Activated B cell treated with CpG ODN at 0.5 μM for 24 hours (primary cell): ENCODE measurements around the gene GABBR2. TPM values are rescaled to one million over a fixed set of nuclear protein-coding genes. Genes with fewer than 3 reads are reported as not detected.

Experiments
- ATAC-seq: fragments of 200-7000 bp; cut with Tn5 transposase; one replicate; pipeline ENCODE4 v1.10.0; 2021; ENCODE audit warnings: low read depth, mild to moderate bottlenecking, moderate library complexity
- CTCF ChIA-PET: fragments of 350-600 bp; sonication (Branson Sonifier 250); formaldehyde crosslinking; loops from one replicate; lab custom pipeline; 2021; ENCODE audit warnings: antibody characterized with exemption; lab: Charles Lee
- POLR2A ChIA-PET: fragments of 350-600 bp; sonication (Branson Sonifier 250); formaldehyde crosslinking; loops from one replicate; lab custom pipeline; 2021; ENCODE audit warnings: antibody characterized with exemption; lab: Charles Lee
- DNase-seq: peaks from one replicate; pipeline ENCODE4 v3.0.0; 2022
- H3K27ac Mint-ChIP-seq: one replicate; pipeline ENCODE4 v1.8.0; 2020; ENCODE audit warnings: mixed read lengths
- H3K27me3 Mint-ChIP-seq: one replicate; pipeline ENCODE4 v1.8.0; 2021; ENCODE audit warnings: mixed read lengths
- H3K36me3 Mint-ChIP-seq: one replicate; pipeline ENCODE4 v1.8.0; 2021; ENCODE audit warnings: low read depth, mixed read lengths
- H3K4me1 Mint-ChIP-seq: one replicate; pipeline ENCODE4 v1.8.0; 2021; ENCODE audit warnings: mixed read lengths
- H3K4me3 Mint-ChIP-seq: one replicate; pipeline ENCODE4 v1.8.0; 2020; ENCODE audit warnings: mild to moderate bottlenecking, mixed read lengths
- H3K9me3 Mint-ChIP-seq: one replicate; pipeline ENCODE4 v1.8.0; 2020; ENCODE audit warnings: mixed read lengths
- intact Hi-C: fragments of 100-400 bp; cut with micrococcal nuclease; formaldehyde crosslinking; loops from one replicate; pipeline ENCODE4 v1.15.1; 2024
- total RNA-seq: library from RNA; stranded (reverse); gene quantifications from 2 replicates; pipeline ENCODE4 v1.2.3, GENCODE V29; 2022
- TF ChIP-seq, protein P1 (sequence below): fragments of 200-600 bp; IDR thresholded peaks from one replicate; pipeline ENCODE4 v1.8.0; 2022; ENCODE audit warnings: antibody characterized with exemption, mild to moderate bottlenecking

Gene GABBR2
- total RNA-seq, 1 donor from 2014 or later, result not detected

- intact Hi-C loops, result no loop called here
- peaks cover 2% of the 10 kb centered on the region for H3K36me3 Mint-ChIP-seq
- H3K4me1 Mint-ChIP-seq, result no peaks in the 10 kb centered on the region
- DNase-seq (no peak), ATAC-seq (no peak)
- peaks cover 11% of the 10 kb centered on the region for H3K9me3 Mint-ChIP-seq
- ChIA-PET CTCF (no interaction called here), POLR2A (no interaction called here)
- H3K27ac Mint-ChIP-seq, result no peak overlapping the region
- TF ChIP-seq, protein P1, sequence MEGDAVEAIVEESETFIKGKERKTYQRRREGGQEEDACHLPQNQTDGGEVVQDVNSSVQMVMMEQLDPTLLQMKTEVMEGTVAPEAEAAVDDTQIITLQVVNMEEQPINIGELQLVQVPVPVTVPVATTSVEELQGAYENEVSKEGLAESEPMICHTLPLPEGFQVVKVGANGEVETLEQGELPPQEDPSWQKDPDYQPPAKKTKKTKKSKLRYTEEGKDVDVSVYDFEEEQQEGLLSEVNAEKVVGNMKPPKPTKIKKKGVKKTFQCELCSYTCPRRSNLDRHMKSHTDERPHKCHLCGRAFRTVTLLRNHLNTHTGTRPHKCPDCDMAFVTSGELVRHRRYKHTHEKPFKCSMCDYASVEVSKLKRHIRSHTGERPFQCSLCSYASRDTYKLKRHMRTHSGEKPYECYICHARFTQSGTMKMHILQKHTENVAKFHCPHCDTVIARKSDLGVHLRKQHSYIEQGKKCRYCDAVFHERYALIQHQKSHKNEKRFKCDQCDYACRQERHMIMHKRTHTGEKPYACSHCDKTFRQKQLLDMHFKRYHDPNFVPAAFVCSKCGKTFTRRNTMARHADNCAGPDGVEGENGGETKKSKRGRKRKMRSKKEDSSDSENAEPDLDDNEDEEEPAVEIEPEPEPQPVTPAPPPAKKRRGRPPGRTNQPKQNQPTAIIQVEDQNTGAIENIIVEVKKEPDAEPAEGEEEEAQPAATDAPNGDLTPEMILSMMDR, result no peak
- peaks cover 7% of the 10 kb centered on the region for H3K27me3 Mint-ChIP-seq
- no peak overlapping the region for H3K4me3 Mint-ChIP-seq
Measured at GRCh38 chr9:98364086-98364485, 344.6 kb downstream of the GABBR2 start.

DNA sequence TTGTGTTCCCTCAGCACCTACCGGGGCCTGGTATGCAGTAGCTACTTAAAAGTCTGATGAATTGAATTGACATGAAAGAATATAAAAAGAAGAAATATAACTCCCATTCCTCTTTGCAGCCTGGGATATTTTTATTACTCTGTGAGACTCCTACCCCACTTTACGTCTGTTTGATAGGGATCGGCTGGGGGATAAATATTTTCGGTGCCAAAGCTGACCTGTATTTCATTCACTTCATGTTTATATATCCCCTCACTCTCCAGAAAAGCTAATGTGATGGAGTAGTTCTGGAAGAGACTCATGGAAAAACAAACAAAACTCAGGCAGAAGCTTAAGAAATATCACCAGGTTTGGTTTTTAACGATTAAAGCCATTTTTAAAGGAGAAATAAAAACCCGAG lies 345.1 kb downstream of the GABBR2 start:
- Mint-ChIP-seq H3K27me3 (peaks cover 7% of the 10 kb centered on the region), H3K27ac (no peak overlapping the region), H3K4me1 (no peaks in the 10 kb centered on the region), H3K4me3 (no peak overlapping the region), H3K9me3 (peaks cover 11% of the 10 kb centered on the region), H3K36me3 (peaks cover 2% of the 10 kb centered on the region)
- no peak for DNase-seq
- no peak for ATAC-seq
- TF ChIP-seq, protein P1, result no peak
- intact Hi-C loops, result no loop called here
- ChIA-PET POLR2A (no interaction called here), CTCF (no interaction called here)

GRCh38 chr9:98362624-98363252 lies 346.0 kb downstream of the GABBR2 start:
- TF ChIP-seq, protein P1, result no peak
- H3K4me3 Mint-ChIP-seq, result no peak overlapping the region
- ChIA-PET CTCF (no interaction called here), POLR2A (no interaction called here)
- H3K9me3 Mint-ChIP-seq, result peaks cover 11% of the 10 kb centered on the region
- ATAC-seq (no peak), DNase-seq (no peak)
- peaks cover 2% of the 10 kb centered on the region for H3K36me3 Mint-ChIP-seq
- no peaks in the 10 kb centered on the region for H3K4me1 Mint-ChIP-seq
- H3K27me3 Mint-ChIP-seq, result peaks cover 5% of the 10 kb centered on the region
- intact Hi-C loops, result no loop called here
- H3K27ac Mint-ChIP-seq, result no peak overlapping the region

DNA sequence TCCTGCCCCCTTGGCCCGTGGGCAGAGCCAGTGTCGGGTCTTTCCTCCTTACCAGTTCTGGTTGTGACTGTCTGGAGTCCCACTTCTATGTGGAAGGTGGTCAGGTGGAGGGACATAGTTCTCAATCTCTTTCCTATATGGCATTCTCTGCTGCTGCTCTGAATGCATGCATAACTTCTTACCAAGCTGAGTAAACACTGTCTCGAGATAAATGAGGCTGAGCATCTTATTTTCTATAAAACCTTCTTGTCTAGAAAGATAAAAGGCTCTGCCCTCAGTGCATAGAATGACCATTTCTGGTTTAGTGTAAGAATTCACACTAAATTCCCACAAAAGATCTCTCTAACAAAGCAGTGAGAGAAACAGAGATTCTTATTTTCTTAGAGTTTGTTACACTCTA lies 347.1 kb downstream of the GABBR2 start:
- intact Hi-C loops, result no loop called here
- DNase-seq (no peak), ATAC-seq (no peak)
- ChIA-PET POLR2A (no interaction called here), CTCF (no interaction called here)
- TF ChIP-seq, protein P1, result no peak
- H3K27me3 Mint-ChIP-seq, result peaks cover 4% of the 10 kb centered on the region
- H3K4me1 Mint-ChIP-seq, result no peaks in the 10 kb centered on the region
- H3K9me3 Mint-ChIP-seq, result peaks cover 6% of the 10 kb centered on the region
- H3K36me3 Mint-ChIP-seq, result peaks cover 2% of the 10 kb centered on the region
- no peak overlapping the region for H3K4me3 Mint-ChIP-seq
- no peak overlapping the region for H3K27ac Mint-ChIP-seq

DNA sequence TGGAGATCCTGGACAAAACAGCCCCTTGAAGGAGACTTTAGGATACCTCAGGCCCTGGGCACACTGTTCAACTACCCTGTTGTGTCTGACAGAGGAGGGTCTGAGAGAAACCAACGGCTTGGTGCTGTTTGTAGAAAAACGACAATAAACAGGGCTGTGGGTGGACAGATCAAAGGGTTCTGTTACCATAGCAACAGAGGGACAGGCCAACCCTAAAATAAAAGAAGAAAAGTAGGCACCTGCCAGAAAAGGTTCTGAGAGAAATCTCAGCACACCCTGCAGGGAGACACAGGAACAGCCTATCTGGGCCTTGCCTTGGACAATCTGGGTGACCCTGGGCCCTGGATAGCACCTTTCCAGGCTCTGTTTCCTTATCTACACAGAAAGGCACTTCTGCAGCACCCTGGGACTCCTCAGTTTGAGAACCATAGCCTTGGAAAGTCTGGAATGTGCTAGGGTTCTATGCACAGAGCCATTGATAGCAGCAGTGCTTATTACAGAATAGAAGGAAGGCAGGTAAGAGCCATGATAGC lies 348.5 kb downstream of the GABBR2 start:
- Mint-ChIP-seq H3K4me3 (no peak overlapping the region), H3K9me3 (peaks cover 3% of the 10 kb centered on the region), H3K27me3 (peaks cover 4% of the 10 kb centered on the region), H3K27ac (no peak overlapping the region), H3K4me1 (no peaks in the 10 kb centered on the region), H3K36me3 (peaks cover 1% of the 10 kb centered on the region)
- ATAC-seq (no peak), DNase-seq (no peak)
- TF ChIP-seq, protein P1, result no peak
- POLR2A ChIA-PET, result no interaction called here
- intact Hi-C loops, result no loop called here
- CTCF ChIA-PET, result no interaction called here
